GM19324 (cell line): Measurements from ENCODE around the gene LRBA.

Experiments
- ATAC-seq: cut with Tn5 transposase; IDR thresholded peaks from one replicate; pipeline ENCODE4 v1.9.1; 2021; ENCODE audit warnings: mild to moderate bottlenecking, moderate library complexity; ENCODE audit not compliant: unreplicated experiment, low FRiP score

Gene LRBA

DNA sequence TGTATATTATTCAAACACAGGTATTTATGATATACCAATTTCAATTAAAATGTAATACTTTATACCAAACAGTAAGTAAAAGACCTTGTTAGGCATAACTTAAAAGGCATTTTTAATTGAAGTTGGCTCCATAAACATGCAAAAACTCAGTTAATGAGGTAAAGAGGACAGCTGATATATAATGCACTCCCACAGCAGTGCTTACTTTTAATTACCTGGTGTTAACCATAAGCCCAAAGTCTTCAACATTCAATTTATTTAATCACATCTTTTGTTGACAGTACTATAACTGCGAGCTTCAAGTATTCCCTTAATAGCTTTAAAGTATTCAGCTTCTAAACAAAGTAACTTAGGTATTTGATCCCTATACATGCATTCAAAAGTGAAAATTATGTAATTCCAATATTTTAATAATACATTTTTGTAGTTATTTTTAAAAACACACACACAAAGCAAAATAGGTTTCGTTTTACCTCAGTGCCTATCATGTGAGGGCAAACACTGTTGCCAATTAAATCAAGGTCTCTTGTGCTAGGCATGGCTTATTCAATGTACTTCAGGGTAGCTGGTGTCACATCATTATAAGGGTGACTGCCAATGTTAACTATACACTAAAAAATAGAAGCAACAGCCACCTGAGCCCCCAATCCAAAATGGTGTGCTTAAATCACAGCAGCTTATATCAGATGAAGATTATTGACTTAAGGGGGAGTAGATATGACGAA lies 197.1 kb downstream of the LRBA start:
- no peak for ATAC-seq

- no peak for ATAC-seq
These were observed 198.1 kb downstream of the LRBA start for GRCh38 chr4:150817017-150817416.

DNA sequence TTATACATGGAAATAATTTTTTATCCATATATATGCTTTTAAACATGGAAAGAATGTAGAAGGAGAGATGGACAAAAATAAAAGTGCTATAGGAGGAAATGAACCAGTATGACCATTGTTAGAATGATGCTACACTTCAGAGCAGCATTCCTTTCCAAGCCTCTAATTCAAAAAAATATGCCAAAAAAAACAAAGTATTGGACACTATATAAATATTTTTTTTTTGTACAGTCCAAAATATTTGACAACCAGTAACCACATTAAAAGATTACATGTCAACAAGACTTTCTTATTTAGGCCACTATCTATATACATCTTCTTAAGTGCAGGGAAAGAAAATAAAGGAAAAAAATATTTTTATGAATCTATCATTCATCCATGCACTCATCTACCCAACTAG lies 198.6 kb downstream of the LRBA start:
- ATAC-seq = no peak

- no peak for ATAC-seq
These were observed 200.2 kb downstream of the LRBA start for GRCh38 chr4:150814873-150815272.

DNA sequence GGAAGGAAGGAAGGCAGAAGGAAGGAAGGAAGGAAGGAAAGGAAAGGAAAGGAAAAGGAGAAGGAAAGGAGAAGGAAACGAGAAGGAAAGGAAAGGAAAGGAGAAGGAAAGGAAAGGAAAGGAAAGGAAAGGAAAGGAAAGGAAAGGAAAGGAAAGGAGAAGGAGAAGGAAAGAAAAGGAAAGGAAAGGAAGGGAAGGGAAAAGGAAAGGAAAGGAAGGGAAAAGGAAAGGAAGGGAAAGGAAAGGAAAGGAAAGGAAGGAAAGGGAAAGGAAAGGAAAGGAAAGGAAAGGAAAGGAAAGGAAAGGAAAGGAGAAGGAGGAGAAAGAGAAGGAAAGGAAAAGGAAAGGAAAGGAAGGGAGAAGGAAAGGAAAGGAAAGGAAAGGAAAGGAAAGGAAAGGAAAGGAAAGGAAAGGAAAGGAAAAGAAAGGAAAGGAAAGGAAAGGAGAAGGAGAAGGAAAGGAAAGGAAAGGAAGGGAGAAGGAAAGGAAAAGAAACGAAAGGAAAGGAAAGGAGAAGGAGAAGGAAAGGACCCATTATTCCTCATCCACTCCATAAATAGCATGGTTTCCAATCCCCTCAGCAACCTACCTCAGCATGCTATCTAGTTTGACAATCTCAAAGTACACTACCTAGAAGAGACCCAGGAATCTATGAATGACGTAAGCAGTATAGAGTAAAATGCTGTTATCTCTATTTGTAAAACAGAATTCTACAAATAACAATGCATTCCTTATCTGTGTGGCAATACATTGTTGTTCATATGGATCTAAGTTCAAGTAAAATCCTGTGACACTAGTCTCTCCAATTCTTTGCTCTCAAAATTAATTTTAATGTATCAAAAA lies 209.7 kb downstream of the LRBA start:
- no peak for ATAC-seq

DNA sequence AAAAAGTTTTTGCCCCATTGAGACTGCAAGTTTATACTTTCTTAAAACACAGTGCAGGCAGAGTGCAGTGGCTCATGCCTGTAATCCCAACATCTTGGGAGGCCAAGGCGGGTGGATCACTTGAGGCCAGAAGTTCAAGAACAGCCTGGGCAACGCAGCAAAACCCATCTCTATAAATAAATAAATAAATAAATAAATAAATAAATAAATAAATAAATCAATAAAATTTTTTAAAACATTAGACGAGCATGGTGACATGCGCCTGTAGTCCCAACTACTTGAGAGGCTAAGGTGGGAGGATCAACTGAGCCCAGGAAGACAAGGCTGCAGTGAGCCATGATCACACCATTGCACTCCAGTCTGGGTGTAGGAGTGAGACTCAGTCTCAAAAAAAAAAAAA lies 213.3 kb downstream of the LRBA start:
- ATAC-seq = no peak

- ATAC-seq = no peak
These were observed 215.9 kb downstream of the LRBA start for GRCh38 chr4:150799207-150799606.

DNA sequence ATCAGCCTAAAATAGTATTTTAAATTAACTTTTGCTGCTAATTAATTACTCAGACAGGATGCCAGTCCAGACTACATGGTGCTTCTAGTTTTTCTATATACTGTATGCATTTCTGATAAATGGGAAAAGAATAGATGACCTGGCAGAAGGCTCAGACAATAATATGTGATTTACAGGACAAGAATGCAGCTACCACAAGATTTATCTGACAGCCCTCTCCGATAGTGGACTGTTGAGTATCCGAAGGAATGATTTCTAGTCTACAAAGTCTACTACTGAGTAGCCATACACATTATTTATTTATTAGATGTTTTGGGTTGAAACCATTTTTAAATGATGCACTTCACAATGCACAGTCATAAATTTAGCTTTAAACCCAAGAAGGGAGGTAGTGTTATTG lies 220.4 kb downstream of the LRBA start:
- no peak for ATAC-seq

DNA sequence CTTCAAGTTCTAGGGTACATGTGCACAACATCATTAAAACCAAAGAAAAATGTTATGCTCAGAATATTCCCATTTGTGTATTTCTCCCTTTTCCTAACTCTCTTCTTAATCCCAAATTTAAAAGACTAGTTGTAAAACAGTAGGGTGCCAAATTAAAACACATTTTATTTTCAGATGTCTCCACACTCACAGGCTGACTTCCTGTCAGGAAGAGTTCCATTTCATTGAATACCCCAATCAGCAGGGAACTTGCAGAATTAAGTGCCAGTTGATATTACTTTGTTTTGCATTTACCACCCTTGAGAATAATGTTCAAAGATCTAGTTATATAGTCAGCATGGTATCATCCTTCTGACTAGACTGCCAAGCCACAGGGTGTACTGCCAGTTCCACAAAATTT lies 225.2 kb downstream of the LRBA start:
- no peak for ATAC-seq

- no peak for ATAC-seq
These were observed 230.1 kb downstream of the LRBA start for GRCh38 chr4:150784939-150785338.

- ATAC-seq = no peak
These were observed 230.8 kb downstream of the LRBA start for GRCh38 chr4:150784305-150784704.

DNA sequence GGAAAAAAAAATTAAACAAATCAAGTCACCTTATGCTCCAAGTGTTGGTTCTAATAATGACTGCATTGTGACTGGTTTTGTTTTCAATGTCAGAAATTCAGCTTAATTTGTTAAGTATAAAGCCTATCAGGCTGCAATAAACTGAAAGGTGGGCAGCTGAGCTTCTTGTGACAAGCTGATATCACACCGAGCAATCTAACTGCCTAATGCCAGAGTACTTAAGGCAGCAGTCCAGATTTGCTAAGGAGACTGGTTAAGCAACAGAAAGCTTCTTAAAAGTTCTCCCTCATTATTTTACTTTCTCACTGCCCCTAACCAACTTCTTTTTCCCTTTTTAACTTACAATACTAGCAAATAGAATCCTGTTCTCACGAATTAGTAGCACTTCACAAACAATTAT lies 232.2 kb downstream of the LRBA start:
- ATAC-seq = no peak

GRCh38 chr4:150782311-150782710 lies 232.8 kb downstream of the LRBA start:
- ATAC-seq = no peak

GRCh38 chr4:150781191-150781590 lies 233.9 kb downstream of the LRBA start:
- no peak for ATAC-seq

DNA sequence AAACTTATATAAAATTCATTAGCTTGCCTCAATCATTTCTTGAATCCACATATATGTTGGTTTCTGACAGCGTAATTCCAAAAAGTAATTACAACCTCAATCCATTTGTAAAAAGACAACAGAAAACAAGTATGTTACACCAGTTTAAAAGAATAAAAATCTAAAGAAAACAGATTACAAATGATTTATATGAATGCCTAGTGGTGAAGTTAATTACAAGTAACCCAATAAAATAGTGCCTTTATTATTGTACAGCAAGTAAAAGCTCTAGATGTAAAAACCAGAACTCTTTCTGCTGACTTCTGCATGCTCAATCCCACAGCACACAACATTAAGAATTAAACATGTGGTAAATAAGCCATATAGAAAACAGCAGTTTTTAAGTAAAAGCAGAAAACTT lies 235.4 kb downstream of the LRBA start:
- ATAC-seq = no peak

DNA sequence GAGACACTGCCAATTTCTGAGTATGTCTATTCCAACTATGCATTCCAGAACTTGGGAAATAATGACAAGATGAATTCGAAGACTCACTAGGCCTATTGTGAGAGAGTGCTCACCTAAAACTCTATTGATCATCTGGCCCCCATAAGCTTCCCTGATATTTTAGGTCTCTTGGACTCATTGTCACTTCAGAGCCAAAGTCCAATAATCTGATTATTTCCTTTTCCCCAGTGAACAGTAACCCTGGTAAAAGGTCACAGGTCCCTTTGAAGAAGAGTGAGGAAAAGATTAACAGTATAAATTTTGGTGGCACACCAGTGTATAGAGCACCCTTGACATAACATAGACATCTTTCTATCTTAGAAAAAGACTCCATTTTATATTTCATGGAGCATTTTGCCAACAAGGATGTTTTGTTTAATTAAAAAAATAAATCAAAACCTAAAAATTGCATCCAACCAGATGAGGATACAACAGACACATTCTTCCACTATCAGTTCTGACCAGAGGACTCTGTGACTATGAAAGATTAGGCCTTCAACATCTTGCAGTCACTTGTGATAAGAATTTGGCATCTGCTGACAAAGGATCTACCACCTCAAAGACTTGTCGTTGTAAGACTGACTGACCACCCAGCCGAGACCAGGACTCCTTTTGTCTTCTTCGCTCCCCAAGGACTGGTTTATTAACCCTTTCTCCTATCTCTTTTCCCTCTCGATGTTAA lies 241.2 kb downstream of the LRBA start:
- no peak for ATAC-seq

- no peak for ATAC-seq
These were observed 242.1 kb downstream of the LRBA start for GRCh38 chr4:150773032-150773431.

DNA sequence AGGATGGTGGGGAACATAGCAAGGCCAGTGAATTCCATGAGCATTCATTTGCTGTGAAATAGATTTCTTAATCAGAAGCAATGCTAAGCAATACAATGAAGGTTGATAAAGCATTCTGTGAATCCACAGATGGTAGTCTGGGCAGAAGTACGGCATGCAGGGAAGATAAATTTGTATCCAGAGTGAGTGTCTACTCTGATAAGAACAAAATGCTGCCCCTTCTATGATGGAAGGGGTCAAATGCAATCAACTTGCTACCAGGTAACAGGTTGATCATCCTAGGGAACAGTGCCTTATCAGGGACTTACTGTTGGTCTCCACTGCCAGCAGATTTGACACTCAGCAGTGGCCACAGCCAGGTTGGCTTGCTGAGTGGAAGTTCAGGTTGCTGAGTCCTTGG lies 243.7 kb downstream of the LRBA start:
- no peak for ATAC-seq

DNA sequence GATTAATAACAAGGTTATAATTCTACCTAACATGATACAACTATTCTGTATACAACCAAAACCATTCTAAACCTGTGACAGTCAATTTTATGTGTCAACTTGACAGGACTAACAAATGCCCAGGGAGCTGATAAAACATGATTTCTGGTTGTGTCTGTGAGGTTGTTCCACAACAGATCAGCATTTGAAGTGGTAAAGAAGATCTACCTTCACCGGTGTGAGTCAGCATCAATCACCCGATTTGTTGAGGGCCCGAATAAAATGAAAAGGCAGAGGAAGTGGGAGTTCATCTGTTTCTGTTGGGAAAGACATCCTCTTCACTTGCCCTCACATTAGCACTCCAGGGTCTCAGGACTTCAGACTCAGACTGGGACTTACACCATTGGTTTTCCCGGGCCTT lies 245.2 kb downstream of the LRBA start:
- no peak for ATAC-seq

GRCh38 chr4:150769248-150769647 lies 245.8 kb downstream of the LRBA start:
- ATAC-seq = no peak

- no peak for ATAC-seq
These were observed 246.6 kb downstream of the LRBA start for GRCh38 chr4:150768497-150768896.
